ENCODE data around the gene DNAH8. TPM values are rescaled to one million over a fixed set of nuclear protein-coding genes. Genes with fewer than 3 reads are reported as not detected.

DNAH8 gene
- total and polyA plus RNA-seq, 2 experiments from 2014 or later: 0.03 to 0.15 TPM

DNA sequence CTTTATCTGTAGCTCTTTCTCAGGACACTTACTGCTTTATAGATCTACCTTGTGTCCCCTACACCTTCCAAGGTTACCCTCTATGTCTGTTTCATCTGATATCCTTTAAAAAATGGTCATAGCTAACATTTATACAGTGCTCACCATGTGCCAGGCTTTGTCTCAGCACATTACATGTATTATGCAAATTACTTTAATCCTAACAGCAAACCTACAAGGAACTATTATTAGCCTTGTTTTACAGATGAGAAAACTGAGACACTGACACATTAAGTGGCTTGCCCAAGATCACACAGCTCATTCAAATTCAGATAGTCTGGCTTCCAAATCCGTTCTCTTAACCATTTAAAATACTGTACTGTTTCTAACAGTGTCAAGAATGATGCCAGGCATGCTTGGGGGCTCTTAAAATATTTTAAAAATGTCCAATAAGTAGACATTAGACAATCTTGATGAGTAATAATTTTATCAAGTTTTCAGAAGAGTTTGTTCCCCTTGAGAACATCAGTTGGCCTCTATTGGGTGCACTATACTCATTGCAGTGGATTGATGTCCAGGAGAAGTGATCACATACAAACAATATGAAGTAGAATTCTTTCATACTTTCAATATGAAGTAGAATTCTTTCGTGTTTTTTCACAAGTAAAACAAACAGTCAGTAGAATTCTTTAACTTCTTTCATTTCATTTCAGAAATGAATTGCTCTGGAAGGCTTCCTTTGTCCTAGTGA, 69.6 kb downstream of the DNAH8 start:
- H4K20me1 ChIP-seq (ENCODE audit: insufficient read depth, poor library complexity, severe bottlenecking): no peaks in the 10 kb centered on the region
- H3K27ac ChIP-seq: no peak overlapping the region
- H3K79me2 ChIP-seq: no peaks in the 10 kb centered on the region
- TF ChIP-seq, protein P1, sequence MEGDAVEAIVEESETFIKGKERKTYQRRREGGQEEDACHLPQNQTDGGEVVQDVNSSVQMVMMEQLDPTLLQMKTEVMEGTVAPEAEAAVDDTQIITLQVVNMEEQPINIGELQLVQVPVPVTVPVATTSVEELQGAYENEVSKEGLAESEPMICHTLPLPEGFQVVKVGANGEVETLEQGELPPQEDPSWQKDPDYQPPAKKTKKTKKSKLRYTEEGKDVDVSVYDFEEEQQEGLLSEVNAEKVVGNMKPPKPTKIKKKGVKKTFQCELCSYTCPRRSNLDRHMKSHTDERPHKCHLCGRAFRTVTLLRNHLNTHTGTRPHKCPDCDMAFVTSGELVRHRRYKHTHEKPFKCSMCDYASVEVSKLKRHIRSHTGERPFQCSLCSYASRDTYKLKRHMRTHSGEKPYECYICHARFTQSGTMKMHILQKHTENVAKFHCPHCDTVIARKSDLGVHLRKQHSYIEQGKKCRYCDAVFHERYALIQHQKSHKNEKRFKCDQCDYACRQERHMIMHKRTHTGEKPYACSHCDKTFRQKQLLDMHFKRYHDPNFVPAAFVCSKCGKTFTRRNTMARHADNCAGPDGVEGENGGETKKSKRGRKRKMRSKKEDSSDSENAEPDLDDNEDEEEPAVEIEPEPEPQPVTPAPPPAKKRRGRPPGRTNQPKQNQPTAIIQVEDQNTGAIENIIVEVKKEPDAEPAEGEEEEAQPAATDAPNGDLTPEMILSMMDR (IDR thresholded peaks at IDR 0.05; ENCODE audit: poor library complexity): no peak
- TF ChIP-seq EZH2 (IDR thresholded peaks at IDR 0.05; ENCODE audit: borderline replicate concordance) (no peak), EZH2phosphoT487 (IDR thresholded peaks at IDR 0.05; ENCODE audit: low read depth, severe bottlenecking, unreplicated experiment) (no peak)
- H3K4me3 ChIP-seq: no peak overlapping the region
- WGBS (ENCODE audit: low lambda C conversion rate, missing lambda C conversion rate): 91% methylated on average over 2 of the region's 2 CpGs
- no peaks in the 10 kb centered on the region for H3K9me2 ChIP-seq (replicated peaks; ENCODE audit: insufficient read depth)
- H3K27me3 ChIP-seq: no peaks in the 10 kb centered on the region
- no peaks in the 10 kb centered on the region for H3K9me3 ChIP-seq (ENCODE audit: low read depth)
- H2AFZ ChIP-seq: no peak overlapping the region
- no peak for DNase-seq (ENCODE audit: low spot score)
- H3K4me1 ChIP-seq (ENCODE audit: insufficient read depth): no peaks in the 10 kb centered on the region
- H3K4me2 ChIP-seq: no peak overlapping the region
- no peaks in the 10 kb centered on the region for H3K36me3 ChIP-seq (replicated peaks; ENCODE audit: insufficient read depth, low read depth)

DNA sequence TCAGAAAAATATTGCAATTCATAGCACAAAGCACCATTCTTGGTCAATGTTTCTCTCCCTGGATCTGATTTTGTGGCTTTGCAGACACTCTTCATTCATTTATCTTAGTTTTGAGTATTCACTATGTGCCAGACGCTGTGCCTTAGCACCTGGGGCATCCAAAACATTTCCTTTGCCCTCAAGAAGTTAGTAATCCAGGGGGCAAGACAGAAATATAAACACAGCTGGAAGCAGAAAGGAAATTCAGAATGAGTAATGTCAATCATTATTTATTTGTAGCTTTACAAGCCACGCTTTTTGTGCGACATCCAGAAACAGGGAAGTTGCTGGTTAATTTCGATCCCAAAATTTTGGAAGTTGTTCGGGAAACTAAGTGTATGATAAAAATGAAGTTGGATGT, 71.4 kb downstream of the DNAH8 start:
- Histone ChIP-seq H3K4me3 (no peak overlapping the region), H4K20me1 (ENCODE audit: insufficient read depth, poor library complexity, severe bottlenecking) (no peaks in the 10 kb centered on the region), H3K9me2 (replicated peaks; ENCODE audit: insufficient read depth) (no peaks in the 10 kb centered on the region), H3K27ac (no peak overlapping the region), H3K36me3 (replicated peaks; ENCODE audit: insufficient read depth, low read depth) (no peaks in the 10 kb centered on the region), H3K9me3 (ENCODE audit: low read depth) (no peaks in the 10 kb centered on the region), H2AFZ (no peak overlapping the region), H3K27me3 (no peaks in the 10 kb centered on the region), H3K4me1 (ENCODE audit: insufficient read depth) (no peaks in the 10 kb centered on the region), H3K4me2 (no peak overlapping the region), H3K79me2 (no peaks in the 10 kb centered on the region)
- TF ChIP-seq EZH2 (IDR thresholded peaks at IDR 0.05; ENCODE audit: borderline replicate concordance): no peak
- TF ChIP-seq EZH2phosphoT487 (IDR thresholded peaks at IDR 0.05; ENCODE audit: low read depth, severe bottlenecking, unreplicated experiment): no peak
- TF ChIP-seq, protein P1 (IDR thresholded peaks at IDR 0.05; ENCODE audit: poor library complexity): no peak
- DNase-seq (ENCODE audit: low spot score): no peak
- 73% methylated on average over 5 of the region's 5 CpGs for WGBS (ENCODE audit: low lambda C conversion rate, missing lambda C conversion rate)

GRCh38 chr6:38789256-38789655, 74.1 kb downstream of the DNAH8 start:
- Histone ChIP-seq H3K27ac (no peak overlapping the region), H2AFZ (no peak overlapping the region), H3K9me2 (replicated peaks; ENCODE audit: insufficient read depth) (no peaks in the 10 kb centered on the region), H3K4me3 (no peak overlapping the region), H3K4me1 (ENCODE audit: insufficient read depth) (no peaks in the 10 kb centered on the region), H3K9me3 (ENCODE audit: low read depth) (no peaks in the 10 kb centered on the region), H3K27me3 (no peaks in the 10 kb centered on the region), H4K20me1 (ENCODE audit: insufficient read depth, poor library complexity, severe bottlenecking) (no peaks in the 10 kb centered on the region), H3K79me2 (no peaks in the 10 kb centered on the region), H3K36me3 (replicated peaks; ENCODE audit: insufficient read depth, low read depth) (no peaks in the 10 kb centered on the region), H3K4me2 (no peak overlapping the region)
- 39% methylated on average over 2 of the region's 2 CpGs for WGBS (ENCODE audit: low lambda C conversion rate, missing lambda C conversion rate)
- no peak for DNase-seq (ENCODE audit: low spot score)
- no peak for TF ChIP-seq EZH2phosphoT487 (IDR thresholded peaks at IDR 0.05; ENCODE audit: low read depth, severe bottlenecking, unreplicated experiment)
- TF ChIP-seq EZH2 (IDR thresholded peaks at IDR 0.05; ENCODE audit: borderline replicate concordance): no peak
- TF ChIP-seq, protein P1 (IDR thresholded peaks at IDR 0.05; ENCODE audit: poor library complexity): no peak
